Neural crest cell (in vitro differentiated cells): ENCODE results near the gene FLOT1. TPM values are rescaled to one million over a fixed set of nuclear protein-coding genes. Genes with fewer than 3 reads are reported as not detected.

ENCODE experiments used
- DNase-seq: peaks from one replicate; pipeline ENCODE4 v3.0.0; 2021; ENCODE audit warnings: low read depth, mixed read lengths, low spot score
- H3K27ac Mint-ChIP-seq: one replicate; pipeline ENCODE4 v1.8.0; 2021; ENCODE audit warnings: mild to moderate bottlenecking, mixed read lengths; ENCODE audit not compliant: unreplicated experiment
- H3K27me3 Mint-ChIP-seq: 2 replicates; pipeline ENCODE4 v1.8.0; 2021; ENCODE audit warnings: low read depth, mild to moderate bottlenecking, mixed read lengths
- H3K36me3 Mint-ChIP-seq: 2 replicates; pipeline ENCODE4 v1.8.0; 2021; ENCODE audit warnings: low read depth, mild to moderate bottlenecking, mixed read lengths
- H3K4me1 Mint-ChIP-seq: 2 replicates; pipeline ENCODE4 v1.8.0; 2021; ENCODE audit warnings: mixed read lengths
- H3K4me3 Mint-ChIP-seq: one replicate; pipeline ENCODE4 v1.8.0; 2021; ENCODE audit warnings: mild to moderate bottlenecking, mixed read lengths
- H3K9me3 Mint-ChIP-seq: 2 replicates; pipeline ENCODE4 v1.8.0; 2021; ENCODE audit warnings: mixed read lengths
- CTCF ChIP-seq: fragments of 200-600 bp; sonication (generic); conservative IDR thresholded peaks from 2 replicates; pipeline ENCODE4 v1.5.0; 2021; ENCODE audit warnings: antibody characterized with exemption, mild to moderate bottlenecking
- total RNA-seq: library from RNA; stranded (reverse); gene quantifications from 2 replicates; pipeline ENCODE4 v1.2.1, GENCODE V29; 2021

FLOT1 gene
- total RNA-seq, 1 donor from 2014 or later = 100 TPM

DNA sequence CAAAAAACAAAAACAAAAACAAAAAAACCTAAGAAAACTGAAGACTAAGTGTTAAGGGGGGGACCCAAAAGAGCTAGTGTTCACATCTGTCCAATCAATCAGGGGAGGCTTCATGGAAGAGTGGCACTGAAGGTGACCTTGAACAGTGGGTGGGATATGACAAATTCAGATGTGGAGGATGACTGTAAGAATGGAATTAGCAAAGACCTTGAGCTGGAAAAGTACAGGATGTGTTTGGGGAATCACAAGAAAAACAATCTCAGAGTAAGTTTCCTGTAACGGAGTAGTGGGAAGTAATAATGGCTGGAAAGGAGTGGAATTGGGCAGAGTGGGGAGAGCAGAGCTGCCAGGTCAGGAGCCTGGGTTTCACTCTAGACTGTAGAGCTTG lies 4.8 kb upstream of the FLOT1 start:
- H3K9me3 Mint-ChIP-seq = no peaks in the 10 kb centered on the region
- no peak for TF ChIP-seq CTCF
- H3K27ac Mint-ChIP-seq = no peak overlapping the region
- H3K4me3 Mint-ChIP-seq = peak overlapping the region; percentile 50
- no peak for DNase-seq
- no peaks in the 10 kb centered on the region for H3K36me3 Mint-ChIP-seq
- H3K4me1 Mint-ChIP-seq = peaks cover 25% of the 10 kb centered on the region
- peaks cover 15% of the 10 kb centered on the region for H3K27me3 Mint-ChIP-seq

DNA sequence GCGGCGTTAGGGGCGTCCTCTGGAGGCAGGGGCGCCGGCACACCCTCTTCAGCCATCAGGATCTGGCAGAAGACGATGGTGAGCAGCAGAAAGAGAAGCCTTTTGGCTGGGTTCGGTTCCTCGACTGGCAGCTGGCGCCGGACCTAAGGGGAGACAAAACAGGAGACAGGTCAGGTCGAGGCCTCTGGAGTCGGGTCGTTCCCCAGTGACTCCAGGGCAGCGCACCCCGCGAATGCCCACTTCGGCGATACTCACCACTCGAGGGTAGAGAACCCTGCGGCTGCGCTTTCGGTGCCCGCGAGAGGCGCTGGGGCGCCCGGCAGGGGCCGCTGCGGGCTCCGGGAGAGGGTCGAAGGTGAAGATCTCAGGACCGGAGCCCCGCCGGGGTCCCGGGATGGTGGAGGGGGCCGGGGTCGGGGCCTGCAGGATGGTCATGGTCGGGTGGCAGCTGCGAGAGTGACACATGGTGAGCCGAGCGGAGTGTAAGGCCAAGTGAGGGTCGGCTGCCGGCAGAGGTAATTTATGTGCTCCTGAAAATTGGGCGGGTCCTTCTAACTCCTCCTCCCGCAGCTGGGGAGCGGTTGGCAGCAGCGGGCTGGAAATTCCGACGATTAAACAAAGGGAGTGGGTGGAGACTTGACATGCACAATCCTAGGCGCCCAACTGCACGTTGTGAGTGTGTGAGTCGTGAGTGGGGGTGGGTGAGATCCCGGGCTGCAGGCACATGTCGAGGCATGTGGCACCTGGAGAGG lies 1.7 kb upstream of the FLOT1 start, which contains the start of gene IER3:
IER3 (minus strand) TSS at position 494 of the 752 bp plus-strand sequence; CDS start at position 465, 29 bp downstream.
- H3K4me1 Mint-ChIP-seq = peaks cover 43% of the 10 kb centered on the region
- H3K4me3 Mint-ChIP-seq = peak within 1 kb of the TSS; percentile 96

GRCh38 chr6:30743099-30744053 lies 889 bp upstream of the FLOT1 start:
- TF ChIP-seq CTCF = no peak
- Mint-ChIP-seq H3K9me3 (no peaks in the 10 kb centered on the region), H3K4me3 (peak overlapping the region; percentile 96), H3K36me3 (peaks cover 7% of the 10 kb centered on the region), H3K4me1 (peaks cover 44% of the 10 kb centered on the region), H3K27me3 (peaks cover 15% of the 10 kb centered on the region), H3K27ac (peak overlapping the region; percentile 29)
- no peak for DNase-seq

More for the DNA sequence above, 1.7 kb upstream of the FLOT1 start, which contains the start of gene IER3:
- peak; percentile 62 for DNase-seq
- H3K27ac Mint-ChIP-seq = peak within 1 kb of the TSS; percentile 63
- peaks cover 7% of the 10 kb centered on the region for H3K36me3 Mint-ChIP-seq
- peaks cover 15% of the 10 kb centered on the region for H3K27me3 Mint-ChIP-seq
- H3K9me3 Mint-ChIP-seq = no peaks in the 10 kb centered on the region
- peak; percentile 76 for TF ChIP-seq CTCF

GRCh38 chr6:30741789-30742315 lies 635 bp downstream of the FLOT1 start:
- no peak for DNase-seq
- Mint-ChIP-seq H3K27me3 (peaks cover 15% of the 10 kb centered on the region), H3K4me3 (peak overlapping the region; percentile 96), H3K9me3 (no peaks in the 10 kb centered on the region), H3K27ac (peak overlapping the region; percentile 92), H3K36me3 (peaks cover 15% of the 10 kb centered on the region), H3K4me1 (peaks cover 45% of the 10 kb centered on the region)
- no peak for TF ChIP-seq CTCF

GRCh38 chr6:30741063-30741779 lies 1.3 kb downstream of the FLOT1 start:
- Mint-ChIP-seq H3K4me1 (peaks cover 45% of the 10 kb centered on the region), H3K9me3 (no peaks in the 10 kb centered on the region), H3K36me3 (peaks cover 17% of the 10 kb centered on the region), H3K27me3 (peaks cover 15% of the 10 kb centered on the region), H3K4me3 (peak overlapping the region; percentile 96), H3K27ac (peak overlapping the region; percentile 94)
- TF ChIP-seq CTCF = no peak
- no peak for DNase-seq
